Prostate gland (tissue), 2 donors: ENCODE measurements around the gene ADD3.

ENCODE experiments used
- POLR2A ChIP-seq: fragments of 450-650 bp; IDR thresholded peaks from one replicate; pipeline ENCODE4 v1.6.1; 2016; ENCODE audit warnings: antibody characterized with exemption, mild to moderate bottlenecking
- POLR2AphosphoS5 ChIP-seq: sonication (generic); formaldehyde crosslinking; IDR thresholded peaks from one replicate; pipeline ENCODE4 v1.6.1; 2017; ENCODE audit warnings: antibody characterized with exemption
- TF ChIP-seq, protein P1 (sequence below), 4 experiments: fragments of 200-600 bp in 2 of 4; fragments of 450-650 bp in 2 of 4; sonication (generic) in 2 of 4; IDR thresholded peaks; 1 replicate in 3 of 4; 2 replicates in 1 of 4; pipeline ENCODE4 v1.5.1; 2016 to 2019; ENCODE audit warnings: antibody characterized with exemption in 4 of 4, mild to moderate bottlenecking in 2 of 4, moderate library complexity in 2 of 4

DNA sequence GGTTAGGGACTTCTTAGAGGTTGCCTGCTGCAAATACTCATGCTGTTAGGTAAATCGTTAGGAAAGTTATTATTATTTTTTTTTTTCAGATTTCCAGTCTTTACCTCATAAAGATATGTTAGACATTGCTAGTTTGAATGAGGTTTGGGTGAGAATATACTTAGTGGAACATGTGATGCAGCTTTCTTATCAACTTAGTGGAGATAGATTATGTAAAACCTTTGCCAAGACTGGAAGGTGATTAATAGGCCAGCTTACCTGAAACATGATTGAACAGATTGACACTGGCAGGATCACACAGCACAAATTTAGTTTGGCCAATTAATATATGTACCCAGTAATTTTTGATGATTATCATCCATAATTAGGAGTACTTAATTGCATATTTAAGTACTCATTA lies 32.3 kb downstream of the ADD3 start:
- no peak for TF ChIP-seq POLR2AphosphoS5
- TF ChIP-seq, protein P1, sequence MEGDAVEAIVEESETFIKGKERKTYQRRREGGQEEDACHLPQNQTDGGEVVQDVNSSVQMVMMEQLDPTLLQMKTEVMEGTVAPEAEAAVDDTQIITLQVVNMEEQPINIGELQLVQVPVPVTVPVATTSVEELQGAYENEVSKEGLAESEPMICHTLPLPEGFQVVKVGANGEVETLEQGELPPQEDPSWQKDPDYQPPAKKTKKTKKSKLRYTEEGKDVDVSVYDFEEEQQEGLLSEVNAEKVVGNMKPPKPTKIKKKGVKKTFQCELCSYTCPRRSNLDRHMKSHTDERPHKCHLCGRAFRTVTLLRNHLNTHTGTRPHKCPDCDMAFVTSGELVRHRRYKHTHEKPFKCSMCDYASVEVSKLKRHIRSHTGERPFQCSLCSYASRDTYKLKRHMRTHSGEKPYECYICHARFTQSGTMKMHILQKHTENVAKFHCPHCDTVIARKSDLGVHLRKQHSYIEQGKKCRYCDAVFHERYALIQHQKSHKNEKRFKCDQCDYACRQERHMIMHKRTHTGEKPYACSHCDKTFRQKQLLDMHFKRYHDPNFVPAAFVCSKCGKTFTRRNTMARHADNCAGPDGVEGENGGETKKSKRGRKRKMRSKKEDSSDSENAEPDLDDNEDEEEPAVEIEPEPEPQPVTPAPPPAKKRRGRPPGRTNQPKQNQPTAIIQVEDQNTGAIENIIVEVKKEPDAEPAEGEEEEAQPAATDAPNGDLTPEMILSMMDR (IDR thresholded peaks at IDR 0.05), result no peak
- TF ChIP-seq POLR2A, result no peak
